Left lung (tissue), 14 donors: ENCODE measurements around the gene SSR3. TPM values are rescaled to one million over a fixed set of nuclear protein-coding genes. Genes with fewer than 3 reads are reported as not detected.
A peak's percentile ranks its signal among the peaks of the same experiment; 100 is the strongest.

ENCODE experiments used
- ATAC-seq: fragments of 200-7000 bp; cut with Tn5 transposase; one replicate; pipeline ENCODE4 v1.9.1; 2020; ENCODE audit warnings: moderate library complexity
- DNase-seq, 4 donors: peaks; one replicate each; pipeline ENCODE4 v3.0.0-alpha.2; 2013 to 2020
- H3K27ac ChIP-seq, 2 donors: fragments of 200-600 bp; sonication (generic) in 1 of 2; one replicate each; pipeline versions ENCODE4 v1.5.0 to v1.8.0; 2020 to 2021
- H3K27me3 ChIP-seq, 2 donors: fragments of 200-600 bp; sonication (generic) in 1 of 2; one replicate each; pipeline versions ENCODE4 v1.5.0 to v1.8.0; 2020 to 2021
- H3K36me3 ChIP-seq, 2 donors: fragments of 200-600 bp; sonication (generic) in 1 of 2; one replicate each; pipeline versions ENCODE4 v1.5.0 to v1.8.0; 2020 to 2021
- H3K4me1 ChIP-seq, 2 donors: fragments of 200-600 bp; one replicate each; pipeline ENCODE4 v1.8.0; 2021
- H3K4me3 ChIP-seq, 2 donors: fragments of 200-600 bp; sonication (generic) in 1 of 2; one replicate each; pipeline versions ENCODE4 v1.5.0 to v1.8.0; 2020 to 2021; ENCODE audit warnings: mild to moderate bottlenecking in 1 of 2
- H3K9me3 ChIP-seq, 2 donors: fragments of 200-600 bp; sonication (generic) in 1 of 2; one replicate each; pipeline versions ENCODE4 v1.5.0 to v1.8.0; 2020 to 2021
- CTCF ChIP-seq, 2 donors: fragments of 200-600 bp; sonication (generic) in 1 of 2; IDR thresholded peaks; one replicate each; pipeline versions ENCODE4 v1.5.0 to v1.8.0; 2021; ENCODE audit warnings: antibody characterized with exemption in 2 of 2
- intact Hi-C, 2 donors: fragments of 100-400 bp; cut with DNase I; formaldehyde crosslinking; loops; one replicate each; pipeline versions ENCODE4 v1.11.2 to v1.14.2; 2022
- long read RNA-seq, 12 donors: library from polyadenylated mRNA in 2 of 12; unstranded in 2 of 12; transcript quantifications; one replicate each; pipeline ENCODE4 v2.0.0 and lab custom pipeline, GENCODE V29; 2019 to 2026
- polyA plus RNA-seq, 6 donors: library from polyadenylated mRNA; unstranded; fragments of 120-200 nt; gene quantifications; one replicate each; pipeline ENCODE4 v1.2.1, GENCODE V29; 2013; ENCODE audit not compliant: insufficient read length in 6 of 6
- total RNA-seq, 2 donors: library from RNA; stranded (reverse); fragmentation: NEBNext Ultra II Directional; extraction: Animal tissue kit (Norgen Biotek cat#: 25700); gene quantifications; one replicate each; pipeline ENCODE4 v1.2.1, GENCODE V29; 2021
- donor health status: DM: no; HTN: yes; CAD: no.
- donor health status: DM: no; HTN: no; CAD: no.

The SSR3 gene
- total RNA-seq: 100 to 1,000 TPM; 268 to 336 TPM
- polyA plus RNA-seq: 100 to 1,000 TPM in 5 of 6 donors, 10 to 100 TPM in 1; 94.3 to 128 (median 124) TPM
- long read RNA-seq, donor 1, transcript SSR3-201 (5 exons, 3,716 nt): major isoform, 67 of 78 reads
- long read RNA-seq, donor 1, partial matches to known transcripts: 0 of 78 reads
- long read RNA-seq, donor 1, other reads (novel, unspliced or antisense): 7 of 78 reads
- long read RNA-seq, donor 2, transcript SSR3-201 (5 exons, 3,716 nt): major isoform, 55 of 63 reads
- long read RNA-seq, donor 2, partial matches to known transcripts: 0 of 63 reads
- long read RNA-seq, donor 2, other reads (novel, unspliced or antisense): 0 of 63 reads
- long read RNA-seq, donor 3, transcript SSR3-201 (5 exons, 3,716 nt): major isoform, 61 of 63 reads
- long read RNA-seq, donor 3, partial matches to known transcripts: 0 of 63 reads
- long read RNA-seq, donor 3, other reads (novel, unspliced or antisense): 0 of 63 reads
- long read RNA-seq, donor 4, transcript SSR3-201 (5 exons, 3,716 nt): major isoform, 164 of 186 reads
- long read RNA-seq, donor 4, partial matches to known transcripts: 1 of 186 reads
- long read RNA-seq, donor 4, other reads (novel, unspliced or antisense): 19 of 186 reads
- long read RNA-seq, donor 5, transcript SSR3-201 (5 exons, 3,716 nt): major isoform, 62 of 86 reads
- long read RNA-seq, donor 5, partial matches to known transcripts: 17 of 86 reads
- long read RNA-seq, donor 5, other reads (novel, unspliced or antisense): 0 of 86 reads
- long read RNA-seq, donor 6, transcript SSR3-201 (5 exons, 3,716 nt): major isoform, 51 of 53 reads
- long read RNA-seq, donor 6, partial matches to known transcripts: 0 of 53 reads
- long read RNA-seq, donor 6, other reads (novel, unspliced or antisense): 0 of 53 reads
- long read RNA-seq, donor 7, transcript SSR3-201 (5 exons, 3,716 nt): major isoform, 30 of 32 reads
- long read RNA-seq, donor 7, partial matches to known transcripts: 0 of 32 reads
- long read RNA-seq, donor 7, other reads (novel, unspliced or antisense): 0 of 32 reads
- long read RNA-seq, donor 8, transcript SSR3-201 (5 exons, 3,716 nt): major isoform, 53 of 56 reads
- long read RNA-seq, donor 8, partial matches to known transcripts: 0 of 56 reads
- long read RNA-seq, donor 8, other reads (novel, unspliced or antisense): 0 of 56 reads
- long read RNA-seq, donor 9, partial matches to known transcripts: 0 of 2 reads
- long read RNA-seq, donor 9, other reads (novel, unspliced or antisense): 0 of 2 reads
- long read RNA-seq, donor 10, transcript SSR3-201 (5 exons, 3,716 nt): major isoform, 134 of 158 reads
- long read RNA-seq, donor 10, partial matches to known transcripts: 3 of 158 reads
- long read RNA-seq, donor 10, other reads (novel, unspliced or antisense): 16 of 158 reads
- long read RNA-seq, donor 11, transcript SSR3-201 (5 exons, 3,716 nt): major isoform, 50 of 59 reads
- long read RNA-seq, donor 11, partial matches to known transcripts: 5 of 59 reads
- long read RNA-seq, donor 11, other reads (novel, unspliced or antisense): 0 of 59 reads
- long read RNA-seq, donor 12, transcript SSR3-201 (5 exons, 3,716 nt): major isoform, 49 of 60 reads
- long read RNA-seq, donor 12, transcript SSR3-204 (4 exons, 873 nt): minor isoform, 5 of 60 reads
- long read RNA-seq, donor 12, partial matches to known transcripts: 5 of 60 reads
- long read RNA-seq, donor 12, other reads (novel, unspliced or antisense): 0 of 60 reads

- peak; percentile 100 for ATAC-seq
- Histone ChIP-seq H3K9me3 (no peaks in the 10 kb centered on the region), H3K27me3 (no peaks in the 10 kb centered on the region), H3K4me3 (peak within 1 kb of the TSS; percentile 72 to 93), H3K36me3 (peaks cover 0 to 30% of the 10 kb centered on the region in 2 donors), H3K27ac (peak within 1 kb of the TSS; percentile 84 to 90), H3K4me1 (peaks cover 22 to 36% of the 10 kb centered on the region in 2 donors)
- peak; percentile 97 to 100 (median 99) for DNase-seq
- peak; percentile 22 to 48 for TF ChIP-seq CTCF (IDR thresholded peaks at IDR 0.05)
- intact Hi-C loops: loop anchor here in 1 of 2 donors (10.0 kb wide), 2 partner anchors 120 to 530 kb away; partner anchors contain the start of gene TIPARP
Measured at GRCh38 chr3:156554842-156555687, at the start of gene SSR3. Gene SSR3 (minus strand): TSS chr3:156555117. CDS start chr3:156555089, 28 bp downstream.

- DNase-seq (no peak), ATAC-seq (no peak)
- Histone ChIP-seq H3K4me1 (peaks cover 0 to 21% of the 10 kb centered on the region in 2 donors), H3K4me3 (no peak overlapping the region), H3K36me3 (no peaks in the 10 kb centered on the region), H3K27me3 (peaks cover 0 to 8% of the 10 kb centered on the region in 2 donors), H3K27ac (no peak overlapping the region), H3K9me3 (no peaks in the 10 kb centered on the region)
- no peak for TF ChIP-seq CTCF (IDR thresholded peaks at IDR 0.05)
- intact Hi-C loops: no loop called here
Measured at GRCh38 chr3:156604064-156604641, 49.2 kb upstream of the SSR3 start.

- Histone ChIP-seq H3K27me3 (peaks cover 0 to 8% of the 10 kb centered on the region in 2 donors), H3K4me1 (peaks cover 0 to 21% of the 10 kb centered on the region in 2 donors), H3K4me3 (no peak overlapping the region), H3K36me3 (no peaks in the 10 kb centered on the region), H3K27ac (no peak overlapping the region), H3K9me3 (no peaks in the 10 kb centered on the region)
- no peak for DNase-seq
- TF ChIP-seq CTCF (IDR thresholded peaks at IDR 0.05): no peak
- no peak for ATAC-seq
- intact Hi-C loops: no loop called here
Measured at GRCh38 chr3:156603379-156604017, 48.6 kb upstream of the SSR3 start.
